Astrocyte (in vitro differentiated cells and primary cell): ENCODE results near the gene CRY1.

Experiments
- EZH2 ChIP-seq: IDR thresholded peaks from 2 replicates; pipeline ENCODE4 v1.6.1; 2012; ENCODE audit warnings: mild to moderate bottlenecking, low read length, inconsistent platforms; ENCODE audit not compliant: insufficient read depth
- TF ChIP-seq, protein P1 (sequence below): IDR thresholded peaks from 2 replicates; pipeline ENCODE4 v1.5.1; 2011; ENCODE audit warnings: low read depth, mild to moderate bottlenecking, inconsistent platforms, low read length, moderate library complexity; ENCODE audit not compliant: insufficient read depth

DNA sequence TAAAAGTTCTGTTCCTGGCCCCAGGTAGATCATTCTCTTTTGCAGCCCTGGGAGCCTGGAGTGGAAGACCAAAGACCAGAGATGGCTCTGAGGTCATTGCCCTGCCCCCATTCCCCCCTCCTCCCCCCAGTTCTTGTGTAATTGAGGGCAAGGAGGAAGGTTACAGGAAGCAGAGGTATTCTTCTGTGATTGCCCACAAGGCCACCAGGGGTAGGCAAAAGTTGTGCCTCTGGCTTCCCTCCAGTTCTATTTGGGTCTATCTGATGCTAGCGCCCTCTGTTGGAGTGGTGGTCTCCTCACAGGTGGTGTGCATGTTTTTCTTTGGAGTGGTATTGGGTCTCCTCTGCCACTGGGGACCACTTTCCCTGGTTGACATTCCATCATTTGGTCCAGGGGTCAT lies 41.2 kb upstream of the CRY1 start:
- no peak for TF ChIP-seq EZH2
- TF ChIP-seq, protein P1, sequence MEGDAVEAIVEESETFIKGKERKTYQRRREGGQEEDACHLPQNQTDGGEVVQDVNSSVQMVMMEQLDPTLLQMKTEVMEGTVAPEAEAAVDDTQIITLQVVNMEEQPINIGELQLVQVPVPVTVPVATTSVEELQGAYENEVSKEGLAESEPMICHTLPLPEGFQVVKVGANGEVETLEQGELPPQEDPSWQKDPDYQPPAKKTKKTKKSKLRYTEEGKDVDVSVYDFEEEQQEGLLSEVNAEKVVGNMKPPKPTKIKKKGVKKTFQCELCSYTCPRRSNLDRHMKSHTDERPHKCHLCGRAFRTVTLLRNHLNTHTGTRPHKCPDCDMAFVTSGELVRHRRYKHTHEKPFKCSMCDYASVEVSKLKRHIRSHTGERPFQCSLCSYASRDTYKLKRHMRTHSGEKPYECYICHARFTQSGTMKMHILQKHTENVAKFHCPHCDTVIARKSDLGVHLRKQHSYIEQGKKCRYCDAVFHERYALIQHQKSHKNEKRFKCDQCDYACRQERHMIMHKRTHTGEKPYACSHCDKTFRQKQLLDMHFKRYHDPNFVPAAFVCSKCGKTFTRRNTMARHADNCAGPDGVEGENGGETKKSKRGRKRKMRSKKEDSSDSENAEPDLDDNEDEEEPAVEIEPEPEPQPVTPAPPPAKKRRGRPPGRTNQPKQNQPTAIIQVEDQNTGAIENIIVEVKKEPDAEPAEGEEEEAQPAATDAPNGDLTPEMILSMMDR: no peak
